ENCODE data around the gene EIF2S2.

- TF ChIP-seq POLR2A (IDR thresholded peaks at IDR 0.05; ENCODE audit: low read length) (no peak), GATA1 (IDR thresholded peaks at IDR 0.05; ENCODE audit: low read depth, low read length) (no peak)
Observed at GRCh38 chr20:34060970-34061369, 51.1 kb downstream of the EIF2S2 start.

Data from erythroblast (primary cell).